CD4-positive, alpha-beta memory T cell (primary cell): Measurements from ENCODE around the gene NUAK1. TPM values are rescaled to one million over a fixed set of nuclear protein-coding genes. Genes with fewer than 3 reads are reported as not detected.

Source experiments
- CTCF ChIA-PET: fragments of 350-600 bp; sonication (Branson Sonifier 250); formaldehyde crosslinking; loops from one replicate; lab custom pipeline; 2021; ENCODE audit warnings: inconsistent platforms; ENCODE audit not compliant: partially characterized antibody; lab: Charles Lee
- POLR2A ChIA-PET: fragments of 350-600 bp; sonication (Branson Sonifier 250); formaldehyde crosslinking; loops from one replicate; lab custom pipeline; 2021; ENCODE audit not compliant: partially characterized antibody; lab: Charles Lee
- DNase-seq, 5 donors: peaks; one replicate each; pipeline versions ENCODE4 v3.0.0 to v3.0.0-alpha.2; 2020 to 2022; ENCODE audit warnings: mixed read lengths in 1 of 5
- H3K27ac ChIP-seq: one replicate; pipeline ENCODE4 v1.7.0; 2013; ENCODE audit warnings: low read depth, low read length
- H3K27me3 ChIP-seq: 2 replicates; pipeline ENCODE4 v1.7.0; 2013; ENCODE audit warnings: mild to moderate bottlenecking, low read length, moderate library complexity; ENCODE audit not compliant: insufficient read depth
- H3K36me3 ChIP-seq: 2 replicates; pipeline ENCODE4 v1.7.0; 2013; ENCODE audit warnings: mild to moderate bottlenecking, low read length, moderate library complexity; ENCODE audit not compliant: insufficient read depth
- H3K4me1 ChIP-seq: 2 replicates; pipeline ENCODE4 v1.7.0; 2013; ENCODE audit warnings: mild to moderate bottlenecking, low read length, moderate library complexity; ENCODE audit not compliant: insufficient read depth
- H3K4me3 ChIP-seq, 2 donors: one replicate each; pipeline ENCODE4 v1.7.0; 2013; ENCODE audit warnings: low read length in 2 of 2, mild to moderate bottlenecking in 1 of 2
- H3K9me3 ChIP-seq, 2 donors: one replicate each; pipeline ENCODE4 v1.7.0; 2013; ENCODE audit warnings: low read length in 2 of 2, control low read depth in 1 of 2; ENCODE audit not compliant: control insufficient read depth in 1 of 2
- H3K27ac Mint-ChIP-seq, 7 donors: one replicate each; pipeline ENCODE4 v1.8.0; 2020 to 2021; ENCODE audit warnings: mixed read lengths in 7 of 7, mild to moderate bottlenecking in 6 of 7, inconsistent platforms in 3 of 7, moderate library complexity in 3 of 7
- H3K27me3 Mint-ChIP-seq, 2 donors: one replicate each; pipeline ENCODE4 v1.8.0; 2020 to 2021; ENCODE audit warnings: mixed read lengths in 2 of 2
- H3K36me3 Mint-ChIP-seq, 2 donors: one replicate each; pipeline ENCODE4 v1.8.0; 2020 to 2021; ENCODE audit warnings: mixed read lengths in 2 of 2, inconsistent platforms in 1 of 2, mild to moderate bottlenecking in 1 of 2
- H3K4me1 Mint-ChIP-seq, 4 donors: one replicate each; pipeline ENCODE4 v1.8.0; 2020 to 2021; ENCODE audit warnings: mixed read lengths in 4 of 4, mild to moderate bottlenecking in 1 of 4
- H3K4me3 Mint-ChIP-seq, 8 donors: one replicate each; pipeline ENCODE4 v1.8.0; 2020 to 2021; ENCODE audit warnings: mixed read lengths in 8 of 8, mild to moderate bottlenecking in 7 of 8, moderate library complexity in 6 of 8, inconsistent platforms in 3 of 8
- H3K9me3 Mint-ChIP-seq, 8 donors: one replicate each; pipeline ENCODE4 v1.8.0; 2020 to 2021; ENCODE audit warnings: mixed read lengths in 8 of 8, mild to moderate bottlenecking in 5 of 8, inconsistent platforms in 3 of 8, moderate library complexity in 1 of 8
- intact Hi-C: fragments of 100-400 bp; cut with micrococcal nuclease; formaldehyde crosslinking; loops from one replicate; pipeline ENCODE4 v1.15.1; 2023
- polyA plus RNA-seq, 2 donors: library from polyadenylated mRNA; unstranded; fragments of 300-500 nt; fragmentation: Illumina TruSeq; gene quantifications; one replicate each; pipeline ENCODE4 v1.2.3, GENCODE V29; 2021
- total RNA-seq, 2 experiments: library from RNA; stranded (reverse); gene quantifications; one replicate each; pipeline ENCODE4 v1.2.3, GENCODE V29; 2021

The NUAK1 gene
- total and polyA plus RNA-seq, 4 experiments from 2014 or later: not detected

DNA sequence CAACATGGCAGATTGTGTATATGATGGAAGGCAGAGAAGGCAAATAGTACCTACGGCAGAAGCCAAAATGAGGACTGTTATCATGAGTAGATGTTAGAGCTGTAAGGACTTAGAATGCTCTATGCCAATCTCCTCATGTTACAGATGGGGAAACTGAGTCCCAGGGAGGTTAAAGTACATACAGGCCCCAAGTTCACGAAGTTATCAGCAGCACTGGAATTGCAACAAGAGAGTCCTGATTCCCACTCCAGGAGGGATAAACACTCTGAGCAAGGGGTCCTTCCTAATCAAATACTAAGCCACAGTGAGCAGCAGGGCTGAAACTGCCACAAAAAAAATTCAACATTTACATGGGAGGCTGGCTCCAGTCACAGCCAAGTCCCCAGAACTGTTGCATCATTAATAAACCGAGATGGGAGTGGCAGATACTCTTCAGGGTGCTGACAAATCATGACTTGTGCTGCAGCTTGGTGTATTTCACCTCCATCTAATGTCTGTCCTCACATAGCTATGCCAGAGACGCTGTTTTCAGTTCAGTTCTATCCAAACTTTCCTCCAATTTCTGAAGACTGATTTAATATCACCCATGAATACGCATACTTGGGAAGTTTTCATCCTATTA lies 24.2 kb downstream of the NUAK1 start:
- H3K27ac ChIP-seq: no peak overlapping the region
- no peaks in the 10 kb centered on the region for H3K36me3 Mint-ChIP-seq
- H3K4me1 ChIP-seq: no peaks in the 10 kb centered on the region
- no peaks in the 10 kb centered on the region for H3K36me3 ChIP-seq
- no peak overlapping the region for H3K4me3 ChIP-seq
- H3K4me3 Mint-ChIP-seq: no peak overlapping the region
- CTCF ChIA-PET: interaction anchor here (0.9 kb wide), 1 partner anchor 16 kb away, joined by 3 read pairs; no protein-coding TSS in a partner anchor
- no peaks in the 10 kb centered on the region for H3K9me3 ChIP-seq
- no peak for DNase-seq
- peaks cover 0 to 1% (median 0%) of the 10 kb centered on the region in 8 donors for H3K9me3 Mint-ChIP-seq
- H3K4me1 Mint-ChIP-seq: no peaks in the 10 kb centered on the region
- H3K27me3 ChIP-seq: no peaks in the 10 kb centered on the region
- intact Hi-C loops: no loop called here
- no peak overlapping the region for H3K27ac Mint-ChIP-seq
- POLR2A ChIA-PET: no interaction called here
- peaks cover 0 to 10% of the 10 kb centered on the region in 2 donors for H3K27me3 Mint-ChIP-seq

DNA sequence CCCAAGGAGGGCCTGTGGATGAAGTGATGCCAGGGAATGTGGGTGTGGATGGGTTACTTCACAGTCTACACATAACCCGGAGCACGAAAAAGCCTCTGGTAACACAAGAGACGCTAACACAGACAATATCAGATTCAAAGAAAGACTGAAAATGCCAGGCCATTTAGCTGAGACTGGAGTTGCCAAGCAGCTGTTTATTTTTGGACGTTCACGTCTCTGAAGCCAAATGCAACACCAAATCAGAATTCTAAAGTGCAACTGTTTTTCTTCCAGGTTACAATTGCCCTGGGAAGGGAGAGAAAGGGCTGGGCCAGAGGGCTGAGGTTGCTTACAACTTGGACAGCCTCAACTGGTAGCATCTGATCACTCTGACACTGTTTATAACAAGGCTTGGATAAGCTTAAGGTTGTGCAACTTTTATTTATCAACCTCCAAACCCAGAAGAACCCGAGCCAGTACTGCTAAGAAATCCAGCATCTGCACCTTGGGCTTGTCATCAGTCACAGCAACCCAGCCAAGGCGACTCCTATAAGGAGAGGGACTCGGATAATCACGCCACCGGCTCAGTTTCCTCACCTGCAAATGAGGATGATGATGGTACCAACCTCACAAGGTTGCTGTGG lies 24.8 kb downstream of the NUAK1 start:
- Histone ChIP-seq H3K36me3 (no peaks in the 10 kb centered on the region), H3K27ac (no peak overlapping the region), H3K4me1 (no peaks in the 10 kb centered on the region), H3K27me3 (no peaks in the 10 kb centered on the region), H3K9me3 (no peaks in the 10 kb centered on the region), H3K4me3 (no peak overlapping the region)
- peaks cover 0 to 1% (median 0%) of the 10 kb centered on the region in 8 donors for H3K9me3 Mint-ChIP-seq
- H3K27me3 Mint-ChIP-seq: peaks cover 4 to 14% of the 10 kb centered on the region in 2 donors
- no peak overlapping the region for H3K4me3 Mint-ChIP-seq
- no peak for DNase-seq
- intact Hi-C loops: no loop called here
- CTCF ChIA-PET: no interaction called here
- no peaks in the 10 kb centered on the region for H3K36me3 Mint-ChIP-seq
- POLR2A ChIA-PET: no interaction called here
- H3K27ac Mint-ChIP-seq: no peak overlapping the region
- no peaks in the 10 kb centered on the region for H3K4me1 Mint-ChIP-seq

DNA sequence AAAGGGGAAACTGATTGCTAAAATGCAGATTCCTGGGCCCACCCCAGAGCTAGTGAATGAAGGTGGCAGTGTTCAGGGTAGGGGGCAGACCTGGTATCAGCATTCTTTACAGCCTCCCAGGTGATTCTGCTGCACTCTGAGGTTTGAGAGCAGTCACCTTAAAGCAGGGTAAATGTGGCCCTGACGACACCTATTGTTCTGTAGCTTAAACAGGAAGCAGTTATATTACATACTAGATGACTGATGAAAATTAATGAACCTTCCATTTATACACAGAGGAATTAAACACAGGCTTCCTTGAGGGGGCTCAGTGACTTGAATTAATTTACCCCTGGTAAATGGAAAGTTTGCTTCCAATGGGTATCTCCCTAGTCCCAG lies 25.3 kb downstream of the NUAK1 start:
- Mint-ChIP-seq H3K36me3 (no peaks in the 10 kb centered on the region), H3K27me3 (peaks cover 6 to 14% of the 10 kb centered on the region in 2 donors), H3K27ac (no peak overlapping the region), H3K4me3 (no peak overlapping the region), H3K4me1 (no peaks in the 10 kb centered on the region), H3K9me3 (peaks cover 0 to 1% (median 0%) of the 10 kb centered on the region in 8 donors)
- ChIA-PET CTCF (no interaction called here), POLR2A (no interaction called here)
- Histone ChIP-seq H3K36me3 (no peaks in the 10 kb centered on the region), H3K27me3 (no peaks in the 10 kb centered on the region), H3K4me1 (no peaks in the 10 kb centered on the region), H3K27ac (no peak overlapping the region), H3K9me3 (no peaks in the 10 kb centered on the region), H3K4me3 (no peak overlapping the region)
- DNase-seq: no peak
- intact Hi-C loops: no loop called here

DNA sequence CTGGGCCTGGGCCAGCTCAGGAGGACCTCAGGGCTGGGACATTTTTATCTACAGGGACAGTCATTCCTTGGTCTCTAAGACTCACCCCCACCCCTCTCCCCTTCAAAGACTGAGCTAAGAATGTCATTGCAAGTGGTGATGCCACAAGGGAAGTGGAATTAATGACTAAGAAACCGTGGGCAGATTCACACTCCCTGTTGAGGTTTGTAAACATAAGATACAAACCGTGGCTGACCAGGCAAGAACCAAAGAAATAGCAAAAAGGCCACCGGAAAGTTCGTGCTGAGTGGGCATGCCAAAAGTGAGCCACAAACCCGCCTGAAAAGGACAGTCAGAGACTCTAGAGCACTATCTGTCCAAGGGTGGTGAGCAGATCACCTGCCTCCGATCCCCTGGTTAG lies 25.7 kb downstream of the NUAK1 start:
- Mint-ChIP-seq H3K27me3 (peaks cover 6 to 14% of the 10 kb centered on the region in 2 donors), H3K9me3 (peaks cover 0 to 1% (median 0%) of the 10 kb centered on the region in 8 donors), H3K4me3 (no peak overlapping the region), H3K36me3 (no peaks in the 10 kb centered on the region), H3K27ac (no peak overlapping the region), H3K4me1 (no peaks in the 10 kb centered on the region)
- ChIA-PET POLR2A (no interaction called here), CTCF (no interaction called here)
- Histone ChIP-seq H3K27me3 (no peaks in the 10 kb centered on the region), H3K4me1 (no peaks in the 10 kb centered on the region), H3K27ac (no peak overlapping the region), H3K36me3 (no peaks in the 10 kb centered on the region), H3K9me3 (no peaks in the 10 kb centered on the region), H3K4me3 (no peak overlapping the region)
- intact Hi-C loops: no loop called here
- DNase-seq: no peak

DNA sequence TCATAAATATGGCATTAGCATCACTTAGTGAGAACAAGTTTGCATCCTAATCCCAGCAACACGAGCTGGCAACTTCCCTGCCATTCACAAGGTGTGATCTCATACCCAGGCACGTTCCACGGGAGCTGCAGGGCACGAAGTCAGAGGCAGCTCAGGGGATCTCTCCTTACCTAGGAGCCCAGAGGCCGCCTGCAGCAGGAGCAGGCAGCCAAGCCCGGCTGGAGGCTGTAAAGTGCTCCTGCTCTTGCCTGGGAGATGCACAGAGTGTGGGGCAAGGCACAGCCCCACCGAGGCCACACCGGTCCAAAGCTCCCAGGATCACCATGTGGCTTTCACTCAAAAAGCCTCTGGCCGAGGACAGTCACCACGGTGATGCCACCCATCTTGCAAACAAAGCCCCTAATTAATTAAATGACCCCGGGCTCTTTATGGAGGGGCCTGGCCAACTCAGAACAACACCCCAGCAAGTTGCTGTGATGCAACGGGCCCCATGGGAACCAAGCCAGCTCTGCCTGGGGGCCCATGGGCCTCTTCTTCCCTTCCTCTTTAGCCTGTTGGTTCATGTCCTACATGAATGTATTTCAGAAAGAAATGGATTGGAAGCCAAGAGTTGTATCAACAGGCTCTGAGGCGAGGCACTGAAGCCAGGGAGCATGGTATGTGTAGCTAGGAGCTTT lies 26.5 kb downstream of the NUAK1 start:
- intact Hi-C loops: no loop called here
- Mint-ChIP-seq H3K36me3 (no peaks in the 10 kb centered on the region), H3K27ac (no peak overlapping the region), H3K9me3 (no peaks in the 10 kb centered on the region), H3K4me3 (no peak overlapping the region), H3K4me1 (no peaks in the 10 kb centered on the region), H3K27me3 (peaks cover 8 to 18% of the 10 kb centered on the region in 2 donors)
- CTCF ChIA-PET: no interaction called here
- POLR2A ChIA-PET: no interaction called here
- H3K9me3 ChIP-seq: no peaks in the 10 kb centered on the region
- H3K36me3 ChIP-seq: no peaks in the 10 kb centered on the region
- H3K4me1 ChIP-seq: no peaks in the 10 kb centered on the region
- no peak overlapping the region for H3K4me3 ChIP-seq
- DNase-seq: no peak
- no peak overlapping the region for H3K27ac ChIP-seq
- H3K27me3 ChIP-seq: no peaks in the 10 kb centered on the region

DNA sequence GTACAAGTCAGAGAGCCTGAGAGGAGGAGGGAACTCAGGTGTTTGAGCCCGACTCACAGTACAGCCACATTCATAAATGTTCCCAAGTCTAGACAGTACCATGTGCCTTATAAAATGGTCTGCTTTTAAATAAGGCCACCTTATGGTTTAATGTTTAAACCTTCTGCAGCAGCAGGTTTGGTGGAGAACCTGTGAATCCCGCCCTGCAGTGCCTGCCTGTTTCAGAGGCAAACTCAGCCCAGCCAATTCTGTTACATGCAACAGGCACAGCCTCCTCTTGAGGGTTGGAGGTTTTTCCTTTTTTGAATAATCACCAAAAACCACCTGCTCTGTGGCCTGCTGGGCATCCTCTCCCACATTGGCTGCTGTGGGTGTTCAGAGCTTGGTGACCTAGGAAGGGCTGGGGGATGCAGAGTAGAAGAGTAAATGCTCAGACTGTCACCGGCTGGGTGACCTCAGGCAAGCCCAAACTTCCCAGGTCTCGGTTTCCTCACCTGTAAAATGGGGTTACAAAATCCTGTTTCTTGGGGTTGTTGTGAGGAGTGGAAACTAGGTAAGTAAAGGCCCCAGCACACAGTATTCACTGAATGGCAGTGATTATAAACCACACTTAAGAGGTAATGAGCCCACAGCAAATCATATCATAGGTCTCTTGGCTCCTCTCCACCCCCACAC lies 28.0 kb downstream of the NUAK1 start:
- no peak overlapping the region for H3K4me3 ChIP-seq
- Mint-ChIP-seq H3K4me1 (no peaks in the 10 kb centered on the region), H3K4me3 (no peak overlapping the region), H3K36me3 (no peaks in the 10 kb centered on the region), H3K27me3 (peaks cover 13 to 22% of the 10 kb centered on the region in 2 donors), H3K27ac (no peak overlapping the region), H3K9me3 (no peaks in the 10 kb centered on the region)
- ChIA-PET POLR2A (no interaction called here), CTCF (no interaction called here)
- no peaks in the 10 kb centered on the region for H3K9me3 ChIP-seq
- intact Hi-C loops: no loop called here
- no peak for DNase-seq
- H3K36me3 ChIP-seq: no peaks in the 10 kb centered on the region
- H3K4me1 ChIP-seq: no peaks in the 10 kb centered on the region
- no peak overlapping the region for H3K27ac ChIP-seq
- no peaks in the 10 kb centered on the region for H3K27me3 ChIP-seq
